Osteoblast (primary cell): ENCODE results near the gene KCMF1. TPM values are rescaled to one million over a fixed set of nuclear protein-coding genes. Genes with fewer than 3 reads are reported as not detected.

ENCODE experiments used
- DNase-seq: peaks from one replicate; pipeline ENCODE4 v3.0.0; 2011; ENCODE audit warnings: low spot score, mixed read lengths; ENCODE audit not compliant: insufficient read length; ENCODE audit errors: missing footprints
- H2AFZ ChIP-seq: 2 replicates; pipeline ENCODE4 v1.6.0; 2011; ENCODE audit warnings: mild to moderate bottlenecking, low read length
- H3K27ac ChIP-seq: 2 replicates; pipeline ENCODE4 v1.5.1; 2011; ENCODE audit warnings: mild to moderate bottlenecking, low read depth, low read length, moderate library complexity
- H3K27me3 ChIP-seq: 2 replicates; pipeline ENCODE4 v1.6.0; 2012; ENCODE audit warnings: mild to moderate bottlenecking, control low read depth, inconsistent platforms, low read length, moderate library complexity; ENCODE audit not compliant: insufficient read depth
- H3K36me3 ChIP-seq: 2 replicates; pipeline ENCODE4 v1.5.1; 2011; ENCODE audit warnings: mild to moderate bottlenecking, low read length, control low read depth, moderate library complexity; ENCODE audit not compliant: insufficient read depth
- H3K4me1 ChIP-seq: 2 replicates; pipeline ENCODE4 v1.5.1; 2011; ENCODE audit warnings: mild to moderate bottlenecking, low read length, control low read depth, moderate library complexity; ENCODE audit not compliant: insufficient read depth
- H3K4me2 ChIP-seq: 2 replicates; pipeline ENCODE4 v1.6.0; 2011; ENCODE audit warnings: mild to moderate bottlenecking, low read length; ENCODE audit not compliant: insufficient read depth
- H3K4me3 ChIP-seq: fragments of 200-600 bp; sonication (generic); 3 replicates; pipeline ENCODE4 v1.5.1; 2012; ENCODE audit warnings: mild to moderate bottlenecking, low read length, inconsistent platforms; ENCODE audit not compliant: insufficient read depth
- H3K79me2 ChIP-seq: 2 replicates; pipeline ENCODE4 v1.6.0; 2012; ENCODE audit warnings: mild to moderate bottlenecking, low read length, control low read depth, inconsistent platforms; ENCODE audit not compliant: insufficient read depth
- H3K9me3 ChIP-seq: 2 replicates; pipeline ENCODE4 v1.5.1; 2011; ENCODE audit warnings: low read depth, low read length, control low read depth
- H4K20me1 ChIP-seq: 2 replicates; pipeline ENCODE4 v1.6.0; 2012; ENCODE audit warnings: mild to moderate bottlenecking, low read length, control low read depth; ENCODE audit not compliant: insufficient read depth
- total RNA-seq: library from RNA; depleted of rRNA; stranded (reverse); fragments of >200 nt; gene quantifications from 2 replicates; pipeline ENCODE4 v1.2.3, GENCODE V29; 2012
- TF ChIP-seq, protein P1 (sequence below): IDR thresholded peaks from 2 replicates; pipeline ENCODE4 v1.5.1; 2011; ENCODE audit warnings: mild to moderate bottlenecking, low read depth, low read length, moderate library complexity; ENCODE audit errors: extremely low read depth

The KCMF1 gene
- total RNA-seq = 68.7 and 74.2 TPM in 2 replicates

DNA sequence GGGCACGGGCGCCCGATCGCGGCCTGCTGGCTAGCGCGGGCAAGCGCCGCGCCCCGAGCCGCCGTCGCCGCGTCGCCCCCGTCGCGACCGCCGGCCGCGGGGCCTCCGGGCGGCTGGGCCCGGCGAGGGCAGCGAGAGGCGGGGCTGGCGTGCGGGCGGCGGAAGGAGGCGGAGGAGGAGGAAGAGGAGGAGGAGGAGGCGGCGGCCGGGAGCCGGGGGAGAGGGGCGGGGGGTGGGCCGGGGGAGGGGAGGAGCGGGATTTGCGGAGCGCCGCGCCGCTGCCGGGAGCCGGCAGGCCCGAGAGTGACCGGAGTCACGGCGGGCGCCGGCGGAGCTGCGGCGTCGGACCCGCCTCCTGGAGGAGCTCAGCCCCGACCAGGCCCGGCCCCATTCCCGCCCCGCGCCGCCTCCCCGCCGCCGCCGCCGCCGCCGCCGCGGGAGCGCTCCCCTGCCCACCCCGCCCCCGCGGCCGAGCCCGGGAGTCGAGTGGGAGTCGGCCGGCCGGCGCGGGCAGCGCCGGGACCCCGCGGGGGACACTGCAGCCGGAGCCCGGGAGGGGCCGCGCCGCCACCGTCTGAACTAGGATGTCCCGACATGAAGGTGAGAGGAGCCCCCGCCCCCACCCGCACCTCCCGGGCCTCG is at the start of gene KCMF1:
TSS of gene KCMF1 (plus strand) at position 294 of the 642 bp plus-strand sequence. CDS start at position 585, 291 bp downstream.
- peak within 1 kb of the TSS; percentile 83 for H2AFZ ChIP-seq
- DNase-seq = peak; percentile 98
- H3K27me3 ChIP-seq = no peaks in the 10 kb centered on the region
- peaks cover 19% of the 10 kb centered on the region for H3K4me1 ChIP-seq
- peak within 1 kb of the TSS; percentile 98 for H3K4me2 ChIP-seq
- TF ChIP-seq, protein P1, sequence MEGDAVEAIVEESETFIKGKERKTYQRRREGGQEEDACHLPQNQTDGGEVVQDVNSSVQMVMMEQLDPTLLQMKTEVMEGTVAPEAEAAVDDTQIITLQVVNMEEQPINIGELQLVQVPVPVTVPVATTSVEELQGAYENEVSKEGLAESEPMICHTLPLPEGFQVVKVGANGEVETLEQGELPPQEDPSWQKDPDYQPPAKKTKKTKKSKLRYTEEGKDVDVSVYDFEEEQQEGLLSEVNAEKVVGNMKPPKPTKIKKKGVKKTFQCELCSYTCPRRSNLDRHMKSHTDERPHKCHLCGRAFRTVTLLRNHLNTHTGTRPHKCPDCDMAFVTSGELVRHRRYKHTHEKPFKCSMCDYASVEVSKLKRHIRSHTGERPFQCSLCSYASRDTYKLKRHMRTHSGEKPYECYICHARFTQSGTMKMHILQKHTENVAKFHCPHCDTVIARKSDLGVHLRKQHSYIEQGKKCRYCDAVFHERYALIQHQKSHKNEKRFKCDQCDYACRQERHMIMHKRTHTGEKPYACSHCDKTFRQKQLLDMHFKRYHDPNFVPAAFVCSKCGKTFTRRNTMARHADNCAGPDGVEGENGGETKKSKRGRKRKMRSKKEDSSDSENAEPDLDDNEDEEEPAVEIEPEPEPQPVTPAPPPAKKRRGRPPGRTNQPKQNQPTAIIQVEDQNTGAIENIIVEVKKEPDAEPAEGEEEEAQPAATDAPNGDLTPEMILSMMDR = no peak
- H3K9me3 ChIP-seq = no peaks in the 10 kb centered on the region
- H3K4me3 ChIP-seq = peak within 1 kb of the TSS; percentile 88
- peaks cover 35% of the 10 kb centered on the region for H4K20me1 ChIP-seq
- H3K79me2 ChIP-seq = peaks cover 81% of the 10 kb centered on the region
- H3K27ac ChIP-seq = peak within 1 kb of the TSS; percentile 86
- H3K36me3 ChIP-seq = peaks cover 5% of the 10 kb centered on the region

DNA sequence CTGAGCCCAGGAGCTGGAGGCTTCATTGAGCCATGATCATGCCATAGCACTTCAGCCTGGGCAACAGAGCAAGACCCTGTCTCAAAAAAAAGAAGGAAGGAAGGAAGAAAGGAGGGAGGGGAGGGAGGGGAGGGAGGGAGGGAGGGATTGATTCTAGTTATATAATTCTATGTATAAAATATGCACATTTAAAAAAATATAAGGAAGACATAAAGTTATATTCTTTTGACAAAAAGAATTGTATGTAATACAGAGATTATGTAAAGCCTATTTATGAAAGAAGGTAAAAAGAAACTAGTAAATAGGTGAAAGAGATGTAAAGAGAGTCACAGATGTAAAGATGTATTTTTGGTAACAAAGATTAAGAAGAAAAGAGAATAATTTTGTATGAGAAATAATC is 48.0 kb upstream of the KCMF1 start:
- no peak overlapping the region for H2AFZ ChIP-seq
- no peaks in the 10 kb centered on the region for H4K20me1 ChIP-seq
- TF ChIP-seq, protein P1 = no peak
- H3K4me3 ChIP-seq = no peak overlapping the region
- no peaks in the 10 kb centered on the region for H3K9me3 ChIP-seq
- H3K27me3 ChIP-seq = no peaks in the 10 kb centered on the region
- no peak overlapping the region for H3K27ac ChIP-seq
- no peaks in the 10 kb centered on the region for H3K79me2 ChIP-seq
- H3K4me2 ChIP-seq = no peak overlapping the region
- H3K4me1 ChIP-seq = peaks cover 34% of the 10 kb centered on the region
- DNase-seq = no peak
- H3K36me3 ChIP-seq = no peaks in the 10 kb centered on the region

DNA sequence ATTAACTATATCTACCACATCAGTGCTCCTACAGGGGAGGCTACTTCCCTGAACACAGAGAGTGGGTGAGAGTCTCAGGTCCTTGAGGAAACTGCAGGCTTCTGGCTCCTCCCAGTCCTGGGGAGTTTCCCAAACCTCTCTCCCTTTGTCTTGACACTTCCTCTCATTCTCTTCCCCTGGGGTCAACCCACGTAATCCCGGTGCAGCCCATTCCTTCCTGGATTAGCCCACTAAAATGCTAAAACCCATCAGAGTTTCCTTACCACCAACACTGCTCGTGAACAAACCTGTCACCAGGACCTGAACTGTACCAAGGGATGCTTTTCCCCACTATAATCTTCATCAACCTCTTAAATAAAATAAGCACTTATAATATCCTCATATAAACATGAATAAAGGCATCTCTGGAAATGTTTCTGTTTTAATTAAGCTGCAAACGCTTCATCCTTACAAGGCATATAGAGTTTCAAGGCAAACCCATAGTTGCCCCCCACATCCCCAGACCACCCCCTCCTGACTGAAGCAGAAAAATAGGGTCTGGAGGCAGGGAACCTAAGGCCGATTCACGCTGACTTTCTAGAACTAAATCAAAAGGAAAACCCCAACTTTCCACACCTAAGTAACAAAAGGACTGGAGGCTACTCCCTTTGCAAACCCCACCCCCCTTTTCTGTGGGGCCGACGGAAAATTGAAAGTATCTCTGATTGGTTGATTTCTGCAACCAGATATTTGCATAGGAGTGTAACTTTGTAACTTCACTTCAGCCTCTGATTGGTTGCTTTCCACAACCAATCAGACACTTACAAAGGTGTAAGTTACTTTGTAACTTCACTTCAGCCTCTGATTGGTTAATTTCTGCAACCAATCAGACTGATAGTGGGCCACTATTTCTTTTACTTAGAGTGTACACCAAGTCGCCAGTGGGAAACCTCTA is 46.5 kb upstream of the KCMF1 start:
- H3K4me1 ChIP-seq = peaks cover 29% of the 10 kb centered on the region

More for the DNA sequence above, 46.5 kb upstream of the KCMF1 start:
- H3K79me2 ChIP-seq = no peaks in the 10 kb centered on the region
- H4K20me1 ChIP-seq = no peaks in the 10 kb centered on the region
- TF ChIP-seq, protein P1 = no peak
- H3K4me3 ChIP-seq = no peak overlapping the region
- DNase-seq = no peak
- no peaks in the 10 kb centered on the region for H3K27me3 ChIP-seq
- no peak overlapping the region for H3K27ac ChIP-seq
- H3K4me2 ChIP-seq = peak overlapping the region; percentile 62
- H3K9me3 ChIP-seq = no peaks in the 10 kb centered on the region
- peak overlapping the region; percentile 85 for H2AFZ ChIP-seq
- H3K36me3 ChIP-seq = no peaks in the 10 kb centered on the region
